ENCODE results near the gene WRNIP1. TPM values are rescaled to one million over a fixed set of nuclear protein-coding genes. Genes with fewer than 3 reads are reported as not detected.
A peak's percentile ranks its signal among the peaks of the same experiment; 100 is the strongest.

Gene WRNIP1
- total RNA-seq, 1 experiment from 2014 or later, result 38.1 TPM

DNA sequence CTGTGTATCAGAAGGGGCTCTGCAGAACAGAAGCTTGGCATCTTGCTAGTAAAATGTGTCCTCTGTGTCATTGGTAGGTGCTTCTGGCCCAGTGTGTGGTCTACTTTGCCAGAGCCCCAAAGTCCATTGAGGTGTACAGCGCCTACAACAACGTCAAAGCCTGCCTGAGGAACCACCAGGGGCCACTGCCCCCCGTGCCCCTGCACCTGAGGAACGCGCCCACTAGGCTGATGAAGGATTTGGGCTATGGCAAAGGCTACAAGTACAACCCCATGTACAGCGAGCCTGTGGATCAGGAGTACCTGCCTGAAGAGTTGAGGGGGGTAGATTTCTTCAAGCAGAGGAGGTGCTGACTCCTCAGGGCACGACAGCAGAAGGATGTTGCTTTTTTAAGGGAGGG is 19.7 kb downstream of the WRNIP1 start:
- no peak for DNase-seq
- Histone ChIP-seq H3K9ac (ENCODE audit: extremely low read depth, insufficient read length, low read length) (no peak overlapping the region), H4K91ac (ENCODE audit: insufficient read length, low read depth, low read length) (no peak overlapping the region), H2BK120ac (ENCODE audit: low read depth, low read length, poor library complexity, severe bottlenecking) (no peak overlapping the region), H2BK12ac (ENCODE audit: insufficient read length, low read depth, low read length) (no peak overlapping the region), H2AFZ (ENCODE audit: low read length) (no peak overlapping the region), H3K18ac (ENCODE audit: insufficient read length, low read depth, low read length) (no peak overlapping the region), H4K5ac (ENCODE audit: insufficient read length, low read depth, low read length) (no peak overlapping the region), H3K23me2 (ENCODE audit: insufficient read length, low read depth, low read length, poor library complexity, severe bottlenecking) (no peaks in the 10 kb centered on the region), H3K14ac (ENCODE audit: insufficient read depth, low read length) (no peak overlapping the region), H3T11ph (ENCODE audit: low read length) (no peak overlapping the region), H4K20me1 (ENCODE audit: control insufficient read depth, insufficient read depth, insufficient read length) (no peaks in the 10 kb centered on the region), H3K27ac (ENCODE audit: insufficient read length, low read depth, low read length) (no peak overlapping the region), H3K4ac (ENCODE audit: low read depth, low read length) (no peak overlapping the region), H3K79me1 (ENCODE audit: insufficient read depth, low read depth, low read length, poor library complexity, severe bottlenecking) (no peaks in the 10 kb centered on the region), H2BK15ac (ENCODE audit: low read depth, low read length) (no peak overlapping the region), H2BK20ac (ENCODE audit: low read depth, low read length, poor library complexity, severe bottlenecking) (no peak overlapping the region), H4K8ac (replicated peaks; ENCODE audit: insufficient read length, low read depth, low read length) (no peak overlapping the region), H3K23ac (ENCODE audit: insufficient read length, low read depth, low read length) (no peak overlapping the region), H3K4me2 (ENCODE audit: insufficient read depth, insufficient read length, low read length) (no peak overlapping the region), H2BK5ac (ENCODE audit: insufficient read length, low read length) (no peak overlapping the region), H3K9me3 (ENCODE audit: control insufficient read depth, low read depth, low read length) (no peaks in the 10 kb centered on the region), H2AK5ac (ENCODE audit: insufficient read length, low read length) (no peak overlapping the region), H3K56ac (ENCODE audit: insufficient read length, low read depth, low read length) (no peak overlapping the region), H3K79me2 (ENCODE audit: insufficient read depth, low read length) (no peaks in the 10 kb centered on the region), H3K4me1 (ENCODE audit: insufficient read depth, low read length) (no peaks in the 10 kb centered on the region), H3K27me3 (ENCODE audit: insufficient read depth, low read length) (no peaks in the 10 kb centered on the region)
- Mint-ChIP-seq H3K27ac (peak overlapping the region in 2 of 3 experiments; percentile 20 to 51; a peak in 1 of 7 replicates), H3K4me3 (no peak overlapping the region), H3K4me1 (peaks cover 5 to 6% of the 10 kb centered on the region in 2 experiments), H3K36me3 (ENCODE audit: insufficient read depth in 1 of 3, low read depth in 3 of 3) (peaks cover 23 to 50% (median 42%) of the 10 kb centered on the region in 3 experiments), H3K27me3 (ENCODE audit: low read depth) (no peaks in the 10 kb centered on the region; the same call in 1 of the 2 replicates), H3K9me3 (no peaks in the 10 kb centered on the region; a peak in 1 of 5 replicates)
- no CpG with 5 or more reads among the region's 7 CpGs for WGBS (ENCODE audit: extremely low coverage, insufficient read length, low lambda C conversion rate)
- TF ChIP-seq, protein P1, sequence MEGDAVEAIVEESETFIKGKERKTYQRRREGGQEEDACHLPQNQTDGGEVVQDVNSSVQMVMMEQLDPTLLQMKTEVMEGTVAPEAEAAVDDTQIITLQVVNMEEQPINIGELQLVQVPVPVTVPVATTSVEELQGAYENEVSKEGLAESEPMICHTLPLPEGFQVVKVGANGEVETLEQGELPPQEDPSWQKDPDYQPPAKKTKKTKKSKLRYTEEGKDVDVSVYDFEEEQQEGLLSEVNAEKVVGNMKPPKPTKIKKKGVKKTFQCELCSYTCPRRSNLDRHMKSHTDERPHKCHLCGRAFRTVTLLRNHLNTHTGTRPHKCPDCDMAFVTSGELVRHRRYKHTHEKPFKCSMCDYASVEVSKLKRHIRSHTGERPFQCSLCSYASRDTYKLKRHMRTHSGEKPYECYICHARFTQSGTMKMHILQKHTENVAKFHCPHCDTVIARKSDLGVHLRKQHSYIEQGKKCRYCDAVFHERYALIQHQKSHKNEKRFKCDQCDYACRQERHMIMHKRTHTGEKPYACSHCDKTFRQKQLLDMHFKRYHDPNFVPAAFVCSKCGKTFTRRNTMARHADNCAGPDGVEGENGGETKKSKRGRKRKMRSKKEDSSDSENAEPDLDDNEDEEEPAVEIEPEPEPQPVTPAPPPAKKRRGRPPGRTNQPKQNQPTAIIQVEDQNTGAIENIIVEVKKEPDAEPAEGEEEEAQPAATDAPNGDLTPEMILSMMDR (conservative IDR thresholded peaks at IDR 0.05), result no peak
